GM10248 (cell line): ENCODE data around the gene KDR.

Experiments
- CTCF ChIA-PET: fragments of 300-600 bp; sonication (Branson Sonifier 250); formaldehyde crosslinking; extraction: SDS; loops from one replicate; lab custom pipeline; 2021; ENCODE audit warnings: antibody characterized with exemption; lab: Yijun Ruan, JAX
- POLR2A ChIA-PET: fragments of 350-650 bp; sonication (Branson Sonifier 250); formaldehyde crosslinking; extraction: SDS; loops from one replicate; lab custom pipeline; 2020; ENCODE audit warnings: antibody characterized with exemption; lab: Yijun Ruan, JAX
- DNase-seq: peaks from one replicate; pipeline ENCODE4 v3.0.0; 2012; ENCODE audit errors: extremely low spot score
- CTCF ChIP-seq: IDR thresholded peaks from 2 replicates; pipeline ENCODE4 v1.5.1; 2012; ENCODE audit warnings: mild to moderate bottlenecking, low read depth; ENCODE audit errors: extremely low read depth, missing control alignments, control extremely low read depth

KDR gene

GRCh38 chr4:55078987-55079386 lies 46.4 kb downstream of the KDR start:
- TF ChIP-seq CTCF: no peak
- CTCF ChIA-PET: interaction anchor here (0.9 to 1.4 kb wide), 2 partner anchors 10 to 13 kb away, joined by 3 to 5 read pairs; no protein-coding TSS in a partner anchor
- POLR2A ChIA-PET: no interaction called here
- no peak for DNase-seq

- TF ChIP-seq CTCF: no peak
- no peak for DNase-seq
- CTCF ChIA-PET: no interaction called here
- POLR2A ChIA-PET: no interaction called here
These were observed 47.8 kb downstream of the KDR start for GRCh38 chr4:55077577-55077976.

- ChIA-PET POLR2A (no interaction called here), CTCF (no interaction called here)
- DNase-seq: no peak
- no peak for TF ChIP-seq CTCF
These were observed 49.3 kb downstream of the KDR start for GRCh38 chr4:55075823-55076716.

GRCh38 chr4:55075376-55075775 lies 50.0 kb downstream of the KDR start:
- TF ChIP-seq CTCF: no peak
- POLR2A ChIA-PET: no interaction called here
- DNase-seq: no peak
- CTCF ChIA-PET: interaction anchor here (1.5 kb wide), 1 partner anchor 21 kb away, joined by 3 read pairs; no protein-coding TSS in a partner anchor

DNA sequence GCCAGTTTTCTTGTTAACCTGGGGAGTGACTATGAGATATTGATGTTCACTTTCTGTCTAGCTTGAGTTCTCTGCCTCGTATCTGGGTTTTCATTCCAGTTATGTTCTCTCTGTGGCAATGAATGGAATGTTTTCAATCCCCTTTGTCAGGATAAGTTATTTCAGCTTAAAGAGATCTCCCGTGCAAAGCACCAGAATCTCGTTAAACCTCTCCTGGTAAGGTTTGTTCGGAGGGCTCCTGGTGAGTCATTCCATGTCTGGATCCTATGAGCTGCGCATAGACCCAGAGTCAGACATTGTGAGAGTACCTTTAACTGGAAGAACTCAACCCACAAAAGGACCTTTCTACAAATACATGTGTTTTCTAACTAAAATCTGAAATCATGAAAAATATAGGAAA lies 51.0 kb downstream of the KDR start:
- no peak for TF ChIP-seq CTCF
- POLR2A ChIA-PET: no interaction called here
- no peak for DNase-seq
- CTCF ChIA-PET: interaction anchor here (1.5 kb wide), 1 partner anchor 22 kb away, joined by 3 read pairs; no protein-coding TSS in a partner anchor

DNA sequence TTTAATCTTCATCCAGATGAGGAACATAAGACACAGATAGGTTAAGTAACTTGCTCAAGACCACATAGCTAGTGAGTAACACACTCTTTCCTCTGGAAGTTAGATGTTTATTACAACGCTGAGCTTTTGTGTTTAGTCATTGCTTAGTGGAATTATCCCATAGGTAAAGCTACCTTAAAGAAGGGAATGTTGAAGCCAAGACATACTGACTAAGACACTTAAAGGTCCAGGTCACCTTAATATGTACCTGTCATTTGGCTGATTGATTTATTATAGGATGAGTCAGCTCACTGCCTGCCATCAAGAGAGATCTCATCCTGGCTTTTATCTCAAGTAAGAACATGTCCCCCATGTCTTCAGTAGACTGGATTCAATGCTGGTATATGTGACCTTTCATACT lies 53.4 kb downstream of the KDR start:
- POLR2A ChIA-PET: no interaction called here
- CTCF ChIA-PET: interaction anchor here (0.7 kb wide), 1 partner anchor 38 kb away, joined by 3 read pairs; no protein-coding TSS in a partner anchor
- DNase-seq: no peak

More for the DNA sequence above, 53.4 kb downstream of the KDR start:
- TF ChIP-seq CTCF: no peak
